ENCODE measurements around the gene APPBP2. TPM values are rescaled to one million over a fixed set of nuclear protein-coding genes. Genes with fewer than 3 reads are reported as not detected.

APPBP2 gene
- total RNA-seq, 2 experiments from 2014 or later = 18.5 to 18.7 TPM

DNA sequence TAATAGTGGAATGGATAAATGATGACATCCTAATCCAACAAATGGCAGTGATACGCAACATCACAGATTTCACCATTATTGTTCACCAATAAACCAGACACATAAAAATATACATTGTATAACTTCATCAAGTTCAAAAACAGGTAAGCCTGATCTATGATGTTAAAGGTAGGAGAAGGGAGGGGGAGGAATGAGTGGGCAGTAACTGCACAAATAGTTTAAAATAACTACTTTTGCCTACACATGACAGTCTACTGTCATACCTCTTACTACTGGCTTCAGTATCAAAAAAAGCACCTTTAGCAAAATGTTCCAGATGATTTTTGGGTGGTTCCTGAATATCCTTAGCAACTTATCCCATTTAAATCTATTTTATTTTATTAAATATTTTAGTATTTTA, 75.0 kb downstream of the APPBP2 start:
- no peak for DNase-seq
- no peak overlapping the region for H3K4me3 Mint-ChIP-seq
- TF ChIP-seq, protein P1, sequence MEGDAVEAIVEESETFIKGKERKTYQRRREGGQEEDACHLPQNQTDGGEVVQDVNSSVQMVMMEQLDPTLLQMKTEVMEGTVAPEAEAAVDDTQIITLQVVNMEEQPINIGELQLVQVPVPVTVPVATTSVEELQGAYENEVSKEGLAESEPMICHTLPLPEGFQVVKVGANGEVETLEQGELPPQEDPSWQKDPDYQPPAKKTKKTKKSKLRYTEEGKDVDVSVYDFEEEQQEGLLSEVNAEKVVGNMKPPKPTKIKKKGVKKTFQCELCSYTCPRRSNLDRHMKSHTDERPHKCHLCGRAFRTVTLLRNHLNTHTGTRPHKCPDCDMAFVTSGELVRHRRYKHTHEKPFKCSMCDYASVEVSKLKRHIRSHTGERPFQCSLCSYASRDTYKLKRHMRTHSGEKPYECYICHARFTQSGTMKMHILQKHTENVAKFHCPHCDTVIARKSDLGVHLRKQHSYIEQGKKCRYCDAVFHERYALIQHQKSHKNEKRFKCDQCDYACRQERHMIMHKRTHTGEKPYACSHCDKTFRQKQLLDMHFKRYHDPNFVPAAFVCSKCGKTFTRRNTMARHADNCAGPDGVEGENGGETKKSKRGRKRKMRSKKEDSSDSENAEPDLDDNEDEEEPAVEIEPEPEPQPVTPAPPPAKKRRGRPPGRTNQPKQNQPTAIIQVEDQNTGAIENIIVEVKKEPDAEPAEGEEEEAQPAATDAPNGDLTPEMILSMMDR (IDR thresholded peaks at IDR 0.05) = no peak
- no peaks in the 10 kb centered on the region for H3K9me3 ChIP-seq (ENCODE audit: control insufficient read depth in 1 of 2, insufficient read depth in 1 of 2, low read length in 2 of 2)
- H3K27me3 ChIP-seq (ENCODE audit: control insufficient read depth in 1 of 2, insufficient read depth in 2 of 2, low read length in 2 of 2) = no peaks in the 10 kb centered on the region
- ChIA-PET CTCF (no interaction called here), POLR2A (no interaction called here)
- no peak overlapping the region for H3K27ac Mint-ChIP-seq
- no peaks in the 10 kb centered on the region for H3K4me1 Mint-ChIP-seq (ENCODE audit: low read depth)
- H3K27ac ChIP-seq (ENCODE audit: low read depth in 1 of 2, low read length in 2 of 2) = no peak overlapping the region
- H3K36me3 ChIP-seq (ENCODE audit: insufficient read depth, low read length) = peaks cover 46% of the 10 kb centered on the region
- no peaks in the 10 kb centered on the region for H3K4me1 ChIP-seq (ENCODE audit: insufficient read depth, low read length)
- ATAC-seq (ENCODE audit: poor library complexity) = no peak
- H3K9me3 Mint-ChIP-seq = no peaks in the 10 kb centered on the region
- intact Hi-C loops (cut with DNase I, micrococcal nuclease) = no loop called here
- peaks cover 83% of the 10 kb centered on the region for H3K36me3 Mint-ChIP-seq (ENCODE audit: low read depth)
- H3K27me3 Mint-ChIP-seq = no peaks in the 10 kb centered on the region
- no peak overlapping the region for H3K4me3 ChIP-seq (ENCODE audit: low read length)

DNA sequence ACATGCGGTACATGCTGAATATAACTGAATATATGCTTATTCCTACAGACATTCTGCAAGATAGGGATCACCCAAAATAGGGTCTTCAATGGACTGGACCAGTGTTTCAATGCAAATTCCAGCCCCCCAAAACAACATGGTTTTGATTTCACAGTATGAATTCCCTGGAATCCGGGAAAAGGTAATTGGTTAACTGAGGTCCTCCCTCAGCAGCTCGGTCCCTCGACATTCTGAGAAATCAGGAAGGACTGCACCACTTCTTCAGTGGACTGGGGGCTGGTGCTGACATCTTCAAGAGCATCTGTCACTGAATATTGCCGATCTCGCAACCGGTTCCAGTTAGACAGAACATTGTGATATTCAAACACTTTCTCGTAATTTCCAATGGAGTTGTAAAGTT, 78.7 kb downstream of the APPBP2 start:
- H3K36me3 Mint-ChIP-seq (ENCODE audit: low read depth) = peaks cover 63% of the 10 kb centered on the region
- no peak for ATAC-seq (ENCODE audit: poor library complexity)

DNA sequence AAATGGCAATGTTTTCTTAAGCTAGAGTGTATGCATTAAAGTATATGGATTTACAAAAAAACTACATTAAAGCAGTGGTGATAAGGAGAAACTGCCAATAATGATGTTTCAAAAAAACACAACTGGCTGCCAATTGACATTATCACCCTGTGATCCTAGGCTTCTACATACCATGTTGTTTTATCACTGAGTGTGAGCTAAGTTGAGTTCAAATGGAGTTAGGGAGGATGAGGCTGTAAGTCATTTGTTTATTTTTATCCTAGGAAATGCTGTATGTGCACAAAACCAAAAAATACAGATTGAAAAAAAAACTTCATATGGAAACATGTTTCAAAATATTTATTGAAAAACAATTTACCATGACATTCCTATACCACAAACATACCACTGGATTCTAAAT, 80.9 kb downstream of the APPBP2 start:
- no peak for DNase-seq
- Mint-ChIP-seq H3K9me3 (no peaks in the 10 kb centered on the region), H3K4me3 (no peak overlapping the region), H3K27ac (no peak overlapping the region), H3K27me3 (no peaks in the 10 kb centered on the region), H3K4me1 (ENCODE audit: low read depth) (no peaks in the 10 kb centered on the region), H3K36me3 (ENCODE audit: low read depth) (peaks cover 42% of the 10 kb centered on the region)
- ATAC-seq (ENCODE audit: poor library complexity) = no peak
- H3K27me3 ChIP-seq (ENCODE audit: control insufficient read depth in 1 of 2, insufficient read depth in 2 of 2, low read length in 2 of 2) = no peaks in the 10 kb centered on the region
- H3K36me3 ChIP-seq (ENCODE audit: insufficient read depth, low read length) = peaks cover 22% of the 10 kb centered on the region
- no peak overlapping the region for H3K27ac ChIP-seq (ENCODE audit: low read depth in 1 of 2, low read length in 2 of 2)
- TF ChIP-seq, protein P1 (IDR thresholded peaks at IDR 0.05) = no peak
- CTCF ChIA-PET = no interaction called here
- intact Hi-C loops (cut with DNase I, micrococcal nuclease) = no loop called here
- POLR2A ChIA-PET = interaction anchor here (0.7 kb wide), 1 partner anchor 217 kb away, joined by 4 read pairs; no protein-coding TSS in a partner anchor
- no peaks in the 10 kb centered on the region for H3K4me1 ChIP-seq (ENCODE audit: insufficient read depth, low read length)
- no peaks in the 10 kb centered on the region for H3K9me3 ChIP-seq (ENCODE audit: control insufficient read depth in 1 of 2, insufficient read depth in 1 of 2, low read length in 2 of 2)
- no peak overlapping the region for H3K4me3 ChIP-seq (ENCODE audit: low read length)

More for the DNA sequence above, 78.7 kb downstream of the APPBP2 start:
- Mint-ChIP-seq H3K4me3 (no peak overlapping the region), H3K27ac (no peak overlapping the region), H3K9me3 (no peaks in the 10 kb centered on the region), H3K27me3 (no peaks in the 10 kb centered on the region), H3K4me1 (ENCODE audit: low read depth) (no peaks in the 10 kb centered on the region)
- TF ChIP-seq, protein P1 (IDR thresholded peaks at IDR 0.05) = no peak
- no peak overlapping the region for H3K4me3 ChIP-seq (ENCODE audit: low read length)
- intact Hi-C loops (cut with DNase I, micrococcal nuclease) = no loop called here
- no peaks in the 10 kb centered on the region for H3K9me3 ChIP-seq (ENCODE audit: control insufficient read depth in 1 of 2, insufficient read depth in 1 of 2, low read length in 2 of 2)
- H3K4me1 ChIP-seq (ENCODE audit: insufficient read depth, low read length) = no peaks in the 10 kb centered on the region
- DNase-seq = no peak
- POLR2A ChIA-PET = no interaction called here
- no peaks in the 10 kb centered on the region for H3K27me3 ChIP-seq (ENCODE audit: control insufficient read depth in 1 of 2, insufficient read depth in 2 of 2, low read length in 2 of 2)
- peaks cover 29% of the 10 kb centered on the region for H3K36me3 ChIP-seq (ENCODE audit: insufficient read depth, low read length)
- no peak overlapping the region for H3K27ac ChIP-seq (ENCODE audit: low read depth in 1 of 2, low read length in 2 of 2)
- CTCF ChIA-PET = no interaction called here

All from CD4-positive, alpha-beta T cell (primary cell).